ENCODE measurements around the gene POU2F3. TPM values are rescaled to one million over a fixed set of nuclear protein-coding genes. Genes with fewer than 3 reads are reported as not detected.
"Not testable (repeated sequence)": the region's sequence is repeated elsewhere in the genome, so short reads cannot be mapped to it uniquely, and the experiment has no call there.

Gene POU2F3
- total and polyA plus RNA-seq, 7 donors, result not detected

DNA sequence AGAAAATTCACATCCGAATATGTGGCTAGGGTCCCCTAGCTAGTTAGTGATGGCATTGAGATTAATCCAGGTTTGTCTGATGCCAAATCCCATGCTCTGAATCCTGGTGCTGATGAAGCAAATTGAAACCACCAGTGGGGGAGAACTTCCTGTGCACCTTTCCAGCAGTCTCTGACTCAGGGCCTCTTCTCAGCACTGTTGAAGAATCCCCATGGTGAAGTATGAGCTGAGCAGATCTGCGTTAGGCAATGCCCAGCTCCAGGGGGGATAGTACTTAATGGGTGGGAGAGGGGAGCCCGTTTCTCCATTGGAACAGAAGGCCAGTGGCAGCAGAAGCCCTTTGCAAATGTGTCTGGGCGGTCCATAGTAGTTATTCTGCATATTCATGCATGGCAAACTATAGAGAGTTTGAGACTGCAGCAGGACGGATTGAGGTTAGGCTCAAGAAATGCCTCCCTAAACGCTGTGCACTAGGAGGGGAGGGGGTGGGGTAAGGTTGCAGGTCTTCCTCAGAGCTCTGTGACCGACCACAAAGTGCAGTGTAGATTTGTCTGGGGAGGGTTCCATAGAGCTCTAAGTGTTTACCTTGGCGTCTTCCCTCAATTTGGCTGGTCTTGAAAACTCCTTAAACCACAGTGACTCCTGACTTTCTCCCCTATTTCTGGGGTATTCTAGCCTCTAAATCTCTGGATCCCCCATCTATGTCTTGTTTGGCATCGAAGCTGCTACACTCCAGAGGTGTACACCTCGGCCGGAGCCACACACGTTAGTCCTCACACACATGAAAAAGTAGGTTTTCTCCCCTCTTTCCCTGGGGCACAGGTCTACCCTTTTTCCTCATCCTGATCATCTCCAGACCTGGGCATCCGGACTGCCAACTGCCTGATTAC, 4.8 kb downstream of the POU2F3 start:
- 64 to 68% (median 65%) methylated on average over 13 of the region's 13 CpGs for WGBS, 3 donors
- ATAC-seq (no peak), DNase-seq (no peak)
- Histone ChIP-seq H3K4me1 (no peaks in the 10 kb centered on the region), H3K36me3 (ENCODE audit: insufficient read depth in 1 of 2, low read depth in 1 of 2) (no peaks in the 10 kb centered on the region), H3K27me3 (ENCODE audit: insufficient read depth in 3 of 3, low read length in 2 of 3) (peaks cover 0 to 64% (median 9%) of the 10 kb centered on the region in 3 donors), H3K4me3 (no peak overlapping the region), H3K9me3 (no peaks in the 10 kb centered on the region), H3K27ac (no peak overlapping the region)
- TF ChIP-seq, protein P1, sequence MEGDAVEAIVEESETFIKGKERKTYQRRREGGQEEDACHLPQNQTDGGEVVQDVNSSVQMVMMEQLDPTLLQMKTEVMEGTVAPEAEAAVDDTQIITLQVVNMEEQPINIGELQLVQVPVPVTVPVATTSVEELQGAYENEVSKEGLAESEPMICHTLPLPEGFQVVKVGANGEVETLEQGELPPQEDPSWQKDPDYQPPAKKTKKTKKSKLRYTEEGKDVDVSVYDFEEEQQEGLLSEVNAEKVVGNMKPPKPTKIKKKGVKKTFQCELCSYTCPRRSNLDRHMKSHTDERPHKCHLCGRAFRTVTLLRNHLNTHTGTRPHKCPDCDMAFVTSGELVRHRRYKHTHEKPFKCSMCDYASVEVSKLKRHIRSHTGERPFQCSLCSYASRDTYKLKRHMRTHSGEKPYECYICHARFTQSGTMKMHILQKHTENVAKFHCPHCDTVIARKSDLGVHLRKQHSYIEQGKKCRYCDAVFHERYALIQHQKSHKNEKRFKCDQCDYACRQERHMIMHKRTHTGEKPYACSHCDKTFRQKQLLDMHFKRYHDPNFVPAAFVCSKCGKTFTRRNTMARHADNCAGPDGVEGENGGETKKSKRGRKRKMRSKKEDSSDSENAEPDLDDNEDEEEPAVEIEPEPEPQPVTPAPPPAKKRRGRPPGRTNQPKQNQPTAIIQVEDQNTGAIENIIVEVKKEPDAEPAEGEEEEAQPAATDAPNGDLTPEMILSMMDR (IDR thresholded peaks at IDR 0.05), result no peak
- intact Hi-C loops (cut with DNase I), result no loop called here

- Histone ChIP-seq H3K27me3 (ENCODE audit: insufficient read depth in 3 of 3, low read length in 2 of 3) (peaks cover 0 to 64% (median 6%) of the 10 kb centered on the region in 3 donors), H3K4me3 (no peak overlapping the region), H3K36me3 (ENCODE audit: insufficient read depth in 1 of 2, low read depth in 1 of 2) (no peaks in the 10 kb centered on the region), H3K9me3 (no peaks in the 10 kb centered on the region), H3K27ac (no peak overlapping the region), H3K4me1 (no peaks in the 10 kb centered on the region)
- intact Hi-C loops (cut with DNase I), result no loop called here
- 86 to 92% (median 87%) methylated on average over 1 of the region's 1 CpG for WGBS, 3 donors
- TF ChIP-seq, protein P1 (IDR thresholded peaks at IDR 0.05), result no peak
- no peak for ATAC-seq
- no peak for DNase-seq
Observed at GRCh38 chr11:120245434-120245833, 5.5 kb downstream of the POU2F3 start.

DNA sequence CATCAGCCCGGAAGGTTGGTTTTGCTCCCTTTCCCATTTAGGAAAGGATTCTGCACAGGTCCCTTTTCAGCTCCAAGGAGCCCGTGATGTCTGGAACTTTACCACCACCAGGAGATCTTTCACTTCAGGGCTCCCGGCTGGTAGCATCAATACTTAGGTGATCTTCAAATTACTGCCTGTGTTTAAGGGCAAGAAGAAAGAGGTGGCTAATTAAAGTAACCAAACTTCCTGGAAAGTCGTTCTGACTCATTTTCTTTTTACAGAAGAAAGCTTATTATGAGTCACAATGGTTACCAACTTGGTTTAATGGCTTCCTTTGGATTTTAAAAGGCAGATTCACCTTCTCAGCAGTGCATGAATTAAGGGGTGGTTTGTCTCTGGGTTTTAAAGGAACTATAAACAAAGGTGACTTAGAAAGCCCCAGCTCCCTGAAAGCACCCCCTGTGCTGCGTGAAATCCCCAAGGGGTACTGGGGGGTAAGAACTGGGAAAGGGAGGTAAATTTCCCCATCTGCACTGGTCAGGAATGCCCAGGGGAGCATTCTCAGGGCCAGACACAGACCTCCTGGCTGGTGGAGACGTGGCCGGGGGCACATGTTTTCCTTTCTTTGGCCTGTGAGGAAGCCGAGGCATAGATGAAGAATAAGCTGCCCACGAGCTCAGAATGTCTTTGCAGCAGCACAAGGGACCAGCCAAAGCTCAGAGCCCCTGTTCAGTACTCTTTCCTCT, 8.8 kb downstream of the POU2F3 start:
- ATAC-seq, result no peak
- Histone ChIP-seq H3K27me3 (ENCODE audit: insufficient read depth in 3 of 3, low read length in 2 of 3) (peaks cover 0 to 57% (median 4%) of the 10 kb centered on the region in 3 donors), H3K9me3 (no peaks in the 10 kb centered on the region), H3K4me3 (no peak overlapping the region), H3K27ac (no peak overlapping the region), H3K36me3 (ENCODE audit: insufficient read depth in 1 of 2, low read depth in 1 of 2) (no peaks in the 10 kb centered on the region), H3K4me1 (no peaks in the 10 kb centered on the region)
- intact Hi-C loops (cut with DNase I), result no loop called here
- TF ChIP-seq, protein P1 (IDR thresholded peaks at IDR 0.05), result no peak
- DNase-seq, result no peak
- 48 to 51% (median 50%) methylated on average over 9 of the region's 9 CpGs for WGBS, 3 donors

- Histone ChIP-seq H3K27ac (no peak overlapping the region), H3K9me3 (no peaks in the 10 kb centered on the region), H3K27me3 (ENCODE audit: insufficient read depth in 3 of 3, low read length in 2 of 3) (peaks cover 0 to 57% (median 5%) of the 10 kb centered on the region in 3 donors), H3K36me3 (ENCODE audit: insufficient read depth in 1 of 2, low read depth in 1 of 2) (no peaks in the 10 kb centered on the region), H3K4me3 (no peak overlapping the region), H3K4me1 (no peaks in the 10 kb centered on the region)
- TF ChIP-seq, protein P1 (IDR thresholded peaks at IDR 0.05), result no peak
- ATAC-seq, result no peak
- WGBS, 3 donors, result 77 to 80% (median 79%) methylated on average over 8 of the region's 8 CpGs
- intact Hi-C loops (cut with DNase I), result no loop called here
- no peak for DNase-seq
Observed at GRCh38 chr11:120249279-120250262, 9.6 kb downstream of the POU2F3 start.

- H3K27ac ChIP-seq; intact Hi-C loops (cut with DNase I); DNase-seq; H3K9me3 ChIP-seq; H3K4me1 ChIP-seq; H3K4me3 ChIP-seq; ATAC-seq; H3K36me3 ChIP-seq (ENCODE audit: insufficient read depth in 1 of 2, low read depth in 1 of 2): not testable (repeated sequence)
- WGBS, 3 donors, result 88 to 94% (median 92%) methylated on average over 13 of the region's 13 CpGs
- H3K27me3 ChIP-seq (ENCODE audit: insufficient read depth in 3 of 3, low read length in 2 of 3), result peaks cover 0 to 85% (median 9%) of the 10 kb centered on the region in 3 donors
Observed at GRCh38 chr11:120253377-120253776, 13.4 kb downstream of the POU2F3 start.
